GM23338 (cell line): Measurements from ENCODE around the gene REL. TPM values are rescaled to one million over a fixed set of nuclear protein-coding genes. Genes with fewer than 3 reads are reported as not detected.

Experiments
- ATAC-seq: fragments of 200-7000 bp; cut with Tn5 transposase; 3 replicates; pipeline ENCODE4 v1.9.1; 2020
- DNase-seq: peaks from one replicate; pipeline ENCODE4 v3.0.0-alpha.2; 2015; ENCODE audit warnings: low spot score
- H2AFZ ChIP-seq: fragments of 200-600 bp; sonication (generic); 2 replicates; pipeline ENCODE4 v1.8.0; 2016; ENCODE audit warnings: antibody characterized with exemption, mild to moderate bottlenecking, moderate library complexity
- H3F3A ChIP-seq: fragments of 200-600 bp; sonication (generic); replicated peaks from 2 replicates; pipeline ENCODE4 v1.8.0; 2017; ENCODE audit warnings: antibody characterized with exemption, mixed run types, low read depth
- H3K27ac ChIP-seq: fragments of 200-600 bp; sonication (generic); 2 replicates; pipeline ENCODE4 v1.6.1; 2016; ENCODE audit warnings: low read depth
- H3K27me3 ChIP-seq: fragments of 200-600 bp; sonication (generic); 2 replicates; pipeline ENCODE4 v1.8.0; 2016; ENCODE audit warnings: mild to moderate bottlenecking, mixed run types, moderate library complexity; ENCODE audit not compliant: insufficient read depth
- H3K36me3 ChIP-seq: fragments of 200-600 bp; sonication (generic); 2 replicates; pipeline ENCODE4 v1.8.0; 2016; ENCODE audit warnings: mild to moderate bottlenecking; ENCODE audit not compliant: insufficient read depth
- H3K4me1 ChIP-seq: fragments of 200-600 bp; sonication (generic); 2 replicates; pipeline ENCODE4 v1.8.0; 2016; ENCODE audit warnings: mild to moderate bottlenecking, moderate library complexity; ENCODE audit not compliant: insufficient read depth
- H3K4me2 ChIP-seq: fragments of 200-600 bp; sonication (generic); 2 replicates; pipeline ENCODE4 v1.7.1; 2017; ENCODE audit warnings: mixed run types
- H3K4me3 ChIP-seq: fragments of 200-600 bp; sonication (generic); 2 replicates; pipeline ENCODE4 v1.6.1; 2016; ENCODE audit warnings: mixed run types
- H3K79me2 ChIP-seq: fragments of 200-600 bp; sonication (generic); replicated peaks from 2 replicates; pipeline ENCODE4 v1.8.0; 2017; ENCODE audit warnings: mild to moderate bottlenecking; ENCODE audit not compliant: insufficient read depth
- H3K9me2 ChIP-seq: fragments of 200-600 bp; sonication (generic); 2 replicates; pipeline ENCODE4 v1.8.0; 2017; ENCODE audit not compliant: insufficient read depth
- H4K20me1 ChIP-seq: fragments of 200-600 bp; sonication (generic); replicated peaks from 2 replicates; pipeline ENCODE4 v1.8.0; 2017; ENCODE audit warnings: mild to moderate bottlenecking; ENCODE audit not compliant: insufficient read depth
- H3K27ac Mint-ChIP-seq: 2 replicates; pipeline ENCODE4 v1.8.0; 2020; ENCODE audit warnings: inconsistent platforms, mild to moderate bottlenecking, moderate library complexity, mixed read lengths
- H3K27me3 Mint-ChIP-seq: 3 replicates; pipeline ENCODE4 v1.8.0; 2022; ENCODE audit warnings: low read depth, mild to moderate bottlenecking, moderate library complexity, mixed read lengths, inconsistent platforms; ENCODE audit not compliant: insufficient read depth, poor library complexity
- H3K36me3 Mint-ChIP-seq: 3 replicates; pipeline ENCODE4 v1.8.0; 2021; ENCODE audit warnings: low read depth, mild to moderate bottlenecking, inconsistent platforms, moderate library complexity, mixed read lengths
- H3K4me1 Mint-ChIP-seq: 3 replicates; pipeline ENCODE4 v1.8.0; 2020; ENCODE audit warnings: mild to moderate bottlenecking, inconsistent platforms, mixed read lengths
- H3K4me3 Mint-ChIP-seq: 3 replicates; pipeline ENCODE4 v1.8.0; 2021; ENCODE audit warnings: moderate library complexity, mild to moderate bottlenecking, inconsistent platforms, mixed read lengths
- H3K9me3 Mint-ChIP-seq: 3 replicates; pipeline ENCODE4 v1.8.0; 2020; ENCODE audit warnings: moderate library complexity, mild to moderate bottlenecking, inconsistent platforms, mixed read lengths
- CREB1 ChIP-seq: fragments of 250-450 bp; sonication (Bioruptor Pico); IDR thresholded peaks from 2 replicates; pipeline ENCODE4 v1.5.0; 2020; ENCODE audit warnings: low read depth, mild to moderate bottlenecking, moderate library complexity
- ETS1 ChIP-seq: IDR thresholded peaks from 2 replicates; pipeline ENCODE4 v1.6.1; 2016; ENCODE audit warnings: antibody characterized with exemption
- EZH2 ChIP-seq: fragments of 200-600 bp; sonication (generic); IDR thresholded peaks from one replicate; pipeline ENCODE4 v1.8.0; 2017; ENCODE audit warnings: antibody characterized with exemption, mild to moderate bottlenecking, low read depth; ENCODE audit not compliant: unreplicated experiment
- EZH2phosphoT487 ChIP-seq: fragments of 200-600 bp; sonication (generic); IDR thresholded peaks from one replicate; pipeline ENCODE4 v1.8.1; 2018; ENCODE audit warnings: antibody characterized with exemption; ENCODE audit not compliant: unreplicated experiment
- JUNB ChIP-seq: IDR thresholded peaks from one replicate; pipeline ENCODE4 v1.6.1; 2016; ENCODE audit warnings: antibody characterized with exemption; ENCODE audit not compliant: unreplicated experiment
- NANOG ChIP-seq: IDR thresholded peaks from 2 replicates; pipeline ENCODE4 v1.6.1; 2016; ENCODE audit warnings: antibody characterized with exemption, borderline replicate concordance
- POLR2AphosphoS5 ChIP-seq: IDR thresholded peaks from 2 replicates; pipeline ENCODE4 v1.6.1; 2016; ENCODE audit warnings: antibody characterized with exemption, low read depth
- REST ChIP-seq: IDR thresholded peaks from one replicate; pipeline ENCODE4 v1.6.1; 2018; ENCODE audit warnings: antibody characterized with exemption; ENCODE audit not compliant: unreplicated experiment
- STAT1 ChIP-seq: IDR thresholded peaks from one replicate; pipeline ENCODE4 v1.6.1; 2016; ENCODE audit warnings: antibody characterized with exemption; ENCODE audit not compliant: unreplicated experiment
- ZNF114 ChIP-seq: fragments of 250-450 bp; sonication (Bioruptor Pico); IDR thresholded peaks from 2 replicates; pipeline ENCODE4 v1.5.0; 2020; ENCODE audit warnings: mild to moderate bottlenecking, moderate library complexity
- ZNF331 ChIP-seq: fragments of 250-450 bp; sonication (Bioruptor Pico); IDR thresholded peaks from 2 replicates; pipeline ENCODE4 v1.5.0; 2020; ENCODE audit warnings: low read depth, mild to moderate bottlenecking, moderate library complexity
- ZNF462 ChIP-seq: fragments of 250-450 bp; sonication (Bioruptor Pico); IDR thresholded peaks from 2 replicates; pipeline ENCODE4 v1.5.0; 2020; ENCODE audit warnings: mild to moderate bottlenecking, moderate library complexity
- polyA plus RNA-seq: library from polyadenylated mRNA; unstranded; fragments of >200 nt; fragmentation: Nextera tagmentation; extraction: Ambion mirVana; gene quantifications from 2 replicates; pipeline ENCODE4 v1.2.1, GENCODE V29; 2016
- total RNA-seq: library from RNA; depleted of rRNA; stranded (reverse); fragments of >200 nt; shearing (Covaris generic); gene quantifications from 2 replicates; pipeline ENCODE4 v1.2.3, GENCODE V29; 2014
- TF ChIP-seq, protein P1 (sequence below), 2 experiments: fragments of 200-600 bp in 1 of 2; sonication (generic) in 1 of 2; conservative IDR thresholded peaks; 2 replicates each; pipeline versions ENCODE4 v1.5.1 to v1.6.1; 2016 to 2017; ENCODE audit warnings: antibody characterized with exemption in 2 of 2, low read depth in 2 of 2, mild to moderate bottlenecking in 2 of 2, moderate library complexity in 1 of 2

Gene REL
- total and polyA plus RNA-seq, 2 experiments from 2014 or later, result 4.1 to 8.0 TPM

DNA sequence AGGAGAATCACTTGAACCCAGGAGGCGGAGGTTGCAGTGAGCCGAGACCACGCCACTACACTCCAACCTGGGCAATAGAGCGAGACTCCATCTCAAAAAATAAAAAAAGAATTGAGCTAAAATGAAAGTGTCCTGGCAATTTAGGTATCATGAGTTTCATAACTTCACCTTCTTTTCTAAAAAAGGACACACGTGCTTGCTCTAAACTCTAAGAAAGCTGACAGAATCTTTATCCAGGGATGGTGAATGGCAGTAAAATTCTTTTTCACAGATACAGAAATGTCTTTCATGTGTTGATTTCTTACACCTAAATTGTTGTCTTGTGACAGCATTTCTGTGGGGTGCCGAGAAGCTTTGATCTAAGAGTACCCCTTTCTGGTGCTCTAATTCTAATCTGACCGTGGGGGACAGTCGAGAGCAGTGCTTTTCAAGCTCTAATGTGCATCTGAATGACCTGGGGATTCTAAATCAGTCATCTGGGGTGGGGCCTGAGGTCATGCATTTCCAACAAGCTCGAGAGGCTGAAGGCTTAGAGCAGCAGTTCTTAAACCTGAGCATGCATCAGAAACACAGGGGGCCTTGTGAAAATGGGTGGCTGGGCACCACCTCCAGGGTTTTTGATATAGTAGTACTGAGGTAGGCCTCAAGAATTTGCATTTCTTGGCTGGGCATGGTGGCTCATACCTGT lies 42.1 kb upstream of the REL start (continued):
- no peak for TF ChIP-seq ZNF462 (CRISPR knock-in tag)

GRCh38 chr2:60840880-60841279 lies 40.5 kb upstream of the REL start:
- Histone ChIP-seq H3K4me3 (no peak overlapping the region), H3K79me2 (no peaks in the 10 kb centered on the region), H3K27ac (no peak overlapping the region), H3K4me2 (no peak overlapping the region), H2AFZ (no peak overlapping the region), H3K4me1 (0 out of 2 replicates have a peak, but pooled peaks cover 9% of the 10 kb centered on the region), H3K9me2 (no peaks in the 10 kb centered on the region), H4K20me1 (no peaks in the 10 kb centered on the region; the same call in 1 of the 2 replicates), H3K27me3 (peaks cover 60% of the 10 kb centered on the region), H3K36me3 (no peaks in the 10 kb centered on the region), H3F3A (no peaks in the 10 kb centered on the region)
- Mint-ChIP-seq H3K36me3 (no peaks in the 10 kb centered on the region), H3K4me3 (no peak overlapping the region), H3K4me1 (peaks cover 9% of the 10 kb centered on the region), H3K9me3 (no peaks in the 10 kb centered on the region), H3K27ac (no peak overlapping the region), H3K27me3 (peaks cover 35% of the 10 kb centered on the region)
- no peak for ATAC-seq
- DNase-seq, result no peak
- TF ChIP-seq JUNB (no peak), REST (no peak), EZH2 (no peak), NANOG (no peak), CREB1 (CRISPR knock-in tag) (no peak), ZNF114 (CRISPR knock-in tag) (no peak), ZNF331 (no peak), POLR2AphosphoS5 (no peak), EZH2phosphoT487 (no peak), ETS1 (no peak), STAT1 (no peak)
- TF ChIP-seq, protein P1, sequence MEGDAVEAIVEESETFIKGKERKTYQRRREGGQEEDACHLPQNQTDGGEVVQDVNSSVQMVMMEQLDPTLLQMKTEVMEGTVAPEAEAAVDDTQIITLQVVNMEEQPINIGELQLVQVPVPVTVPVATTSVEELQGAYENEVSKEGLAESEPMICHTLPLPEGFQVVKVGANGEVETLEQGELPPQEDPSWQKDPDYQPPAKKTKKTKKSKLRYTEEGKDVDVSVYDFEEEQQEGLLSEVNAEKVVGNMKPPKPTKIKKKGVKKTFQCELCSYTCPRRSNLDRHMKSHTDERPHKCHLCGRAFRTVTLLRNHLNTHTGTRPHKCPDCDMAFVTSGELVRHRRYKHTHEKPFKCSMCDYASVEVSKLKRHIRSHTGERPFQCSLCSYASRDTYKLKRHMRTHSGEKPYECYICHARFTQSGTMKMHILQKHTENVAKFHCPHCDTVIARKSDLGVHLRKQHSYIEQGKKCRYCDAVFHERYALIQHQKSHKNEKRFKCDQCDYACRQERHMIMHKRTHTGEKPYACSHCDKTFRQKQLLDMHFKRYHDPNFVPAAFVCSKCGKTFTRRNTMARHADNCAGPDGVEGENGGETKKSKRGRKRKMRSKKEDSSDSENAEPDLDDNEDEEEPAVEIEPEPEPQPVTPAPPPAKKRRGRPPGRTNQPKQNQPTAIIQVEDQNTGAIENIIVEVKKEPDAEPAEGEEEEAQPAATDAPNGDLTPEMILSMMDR (conservative IDR thresholded peaks at IDR 0.05; ENCODE audit: low read depth in 2 of 2), result no peak
